ENCODE results near the gene CHORDC1. TPM values are rescaled to one million over a fixed set of nuclear protein-coding genes. Genes with fewer than 3 reads are reported as not detected.

CHORDC1 gene
- total and polyA plus RNA-seq, 10 of the 15 experiments (the other 5 are each of a cell fraction or from before 2014, with no cell fraction given) = 32.6 to 108 (median 54.3) TPM

GRCh38 chr11:90242894-90243416, 20.1 kb upstream of the CHORDC1 start:
- in situ Hi-C loops (cut with MboI) (no loop called here), intact Hi-C loops (cut with micrococcal nuclease; ENCODE audit: unreplicated experiment) (loop anchor here (10.0 kb wide), 1 partner anchor 1002 kb away; no protein-coding TSS in a partner anchor)
- BruUV-seq (replicated peaks) = no TSS peak
- Histone ChIP-seq H3K4me3 (no peak overlapping the region), H3K79me2 (ENCODE audit: control insufficient read depth, insufficient read depth, low read length) (no peaks in the 10 kb centered on the region), H3K36me3 (ENCODE audit: control insufficient read depth in 2 of 2, insufficient read depth in 2 of 2, low read length in 1 of 2) (no peaks in the 10 kb centered on the region), H2AFZ (ENCODE audit: control insufficient read depth, low read depth, low read length) (no peak overlapping the region), H3K9me3 (replicated peaks; ENCODE audit: control insufficient read depth, insufficient read depth, low read length) (no peaks in the 10 kb centered on the region), H3K4me2 (ENCODE audit: control insufficient read depth, insufficient read depth) (no peak overlapping the region), H4K20me1 (ENCODE audit: control insufficient read depth, insufficient read depth) (no peaks in the 10 kb centered on the region), H3K27ac (ENCODE audit: control insufficient read depth, insufficient read depth) (no peak overlapping the region), H3K4me1 (ENCODE audit: control insufficient read depth, insufficient read depth, low read length) (no peaks in the 10 kb centered on the region), H3K27me3 (replicated peaks in 1 of 2; ENCODE audit: control insufficient read depth in 2 of 2, insufficient read depth in 2 of 2, low read length in 1 of 2) (0 out of 4 replicates have a peak, but pooled peaks cover 0 to 3% of the 10 kb centered on the region in 2 experiments), H3K9ac (ENCODE audit: control insufficient read depth, insufficient read depth, low read length) (no peak overlapping the region)
- RAD21 ChIA-PET (ENCODE audit: unreplicated experiment) = no interaction called here
- SMC1A ChIA-PET (ENCODE audit: uncharacterized antibody, unreplicated experiment) = interaction anchor here (0.8 to 2.7 kb wide), 2 partner anchors 10 to 21 kb away, joined by 3 to 8 read pairs; no protein-coding TSS in a partner anchor
- no peak for TF ChIP-seq CREM (IDR thresholded peaks at IDR 0.05; ENCODE audit: low read depth)
- TF ChIP-seq, protein P1, sequence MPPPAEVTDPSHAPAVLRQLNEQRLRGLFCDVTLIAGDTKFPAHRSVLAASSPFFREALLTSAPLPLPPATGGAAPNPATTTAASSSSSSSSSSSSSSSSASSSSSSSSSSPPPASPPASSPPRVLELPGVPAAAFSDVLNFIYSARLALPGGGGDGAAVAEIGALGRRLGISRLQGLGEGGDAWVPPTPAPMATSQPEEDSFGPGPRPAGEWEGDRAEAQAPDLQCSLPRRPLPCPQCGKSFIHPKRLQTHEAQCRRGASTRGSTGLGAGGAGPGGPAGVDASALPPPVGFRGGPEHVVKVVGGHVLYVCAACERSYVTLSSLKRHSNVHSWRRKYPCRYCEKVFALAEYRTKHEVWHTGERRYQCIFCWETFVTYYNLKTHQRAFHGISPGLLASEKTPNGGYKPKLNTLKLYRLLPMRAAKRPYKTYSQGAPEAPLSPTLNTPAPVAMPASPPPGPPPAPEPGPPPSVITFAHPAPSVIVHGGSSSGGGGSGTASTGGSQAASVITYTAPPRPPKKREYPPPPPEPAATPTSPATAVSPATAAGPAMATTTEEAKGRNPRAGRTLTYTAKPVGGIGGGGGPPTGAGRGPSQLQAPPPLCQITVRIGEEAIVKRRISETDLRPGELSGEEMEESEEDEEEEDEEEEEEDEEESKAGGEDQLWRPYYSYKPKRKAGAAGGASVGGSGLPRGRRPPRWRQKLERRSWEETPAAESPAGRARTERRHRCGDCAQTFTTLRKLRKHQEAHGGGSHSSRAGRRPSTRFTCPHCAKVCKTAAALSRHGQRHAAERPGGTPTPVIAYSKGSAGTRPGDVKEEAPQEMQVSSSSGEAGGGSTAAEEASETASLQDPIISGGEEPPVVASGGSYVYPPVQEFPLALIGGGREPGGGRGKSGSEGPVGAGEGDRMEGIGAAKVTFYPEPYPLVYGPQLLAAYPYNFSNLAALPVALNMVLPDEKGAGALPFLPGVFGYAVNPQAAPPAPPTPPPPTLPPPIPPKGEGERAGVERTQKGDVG (CRISPR knock-in tag; IDR thresholded peaks at IDR 0.05) = no peak
- TF ChIP-seq SPI1 (IDR thresholded peaks at IDR 0.05; ENCODE audit: borderline replicate concordance, insufficient read depth, low read depth, low read length) = no peak
- TF ChIP-seq ZZZ3 (IDR thresholded peaks at IDR 0.05; ENCODE audit: control insufficient read depth, insufficient read length, low read depth) = no peak
- TF ChIP-seq SP1 (IDR thresholded peaks at IDR 0.05; ENCODE audit: low read depth, low read length) = no peak
- TF ChIP-seq GATAD2B (conservative IDR thresholded peaks at IDR 0.05; ENCODE audit: low read depth) = no peak
- TF ChIP-seq PML (IDR thresholded peaks at IDR 0.05; ENCODE audit: low read length) = no peak
- no peak for TF ChIP-seq ZNF687 (IDR thresholded peaks at IDR 0.05)
- no peak for TF ChIP-seq RAD51 (IDR thresholded peaks at IDR 0.05)
- no peak for TF ChIP-seq BCL11A (IDR thresholded peaks at IDR 0.05; ENCODE audit: low read depth, low read length)
- no peak for TF ChIP-seq MYB (IDR thresholded peaks at IDR 0.05; ENCODE audit: borderline replicate concordance, low read depth, low read length)
- TF ChIP-seq SMC3 (IDR thresholded peaks at IDR 0.05; ENCODE audit: borderline replicate concordance, low read length) = no peak
- no peak for TF ChIP-seq STAT1 (conservative IDR thresholded peaks at IDR 0.05)
- 22% methylated on average over 7 of the region's 7 CpGs for WGBS (ENCODE audit: insufficient coverage, insufficient replicate concordance, low lambda C conversion rate, missing lambda C conversion rate)
- ATAC-seq = no peak
- no peak for DNase-seq (ENCODE audit: low read depth, low spot score)
- CTCF ChIA-PET = interaction anchor here (1.2 kb wide), 2 partner anchors 8 to 9 kb away, joined by 3 read pairs; no protein-coding TSS in a partner anchor
- POLR2A ChIA-PET = no interaction called here
- FAIRE-seq = no peak

Data from GM12878 (cell line).